Stimulated activated CD4-positive, alpha-beta T cell treated with anti-CD3 and anti-CD28 coated beads, Interleukin-1b, Interleukin-23, amount 100 ng/mL, for 1 hour (primary cell): Measurements from ENCODE around the gene CTSZ.
"Not testable (repeated sequence)": the region's sequence is repeated elsewhere in the genome, so short reads cannot be mapped to it uniquely, and the experiment has no call there.

Experiments used
- DNase-seq, 2 donors: peaks; one replicate each; pipeline ENCODE4 v3.0.0-alpha.2; 2020; ENCODE audit warnings: low read depth in 2 of 2

Gene CTSZ

DNA sequence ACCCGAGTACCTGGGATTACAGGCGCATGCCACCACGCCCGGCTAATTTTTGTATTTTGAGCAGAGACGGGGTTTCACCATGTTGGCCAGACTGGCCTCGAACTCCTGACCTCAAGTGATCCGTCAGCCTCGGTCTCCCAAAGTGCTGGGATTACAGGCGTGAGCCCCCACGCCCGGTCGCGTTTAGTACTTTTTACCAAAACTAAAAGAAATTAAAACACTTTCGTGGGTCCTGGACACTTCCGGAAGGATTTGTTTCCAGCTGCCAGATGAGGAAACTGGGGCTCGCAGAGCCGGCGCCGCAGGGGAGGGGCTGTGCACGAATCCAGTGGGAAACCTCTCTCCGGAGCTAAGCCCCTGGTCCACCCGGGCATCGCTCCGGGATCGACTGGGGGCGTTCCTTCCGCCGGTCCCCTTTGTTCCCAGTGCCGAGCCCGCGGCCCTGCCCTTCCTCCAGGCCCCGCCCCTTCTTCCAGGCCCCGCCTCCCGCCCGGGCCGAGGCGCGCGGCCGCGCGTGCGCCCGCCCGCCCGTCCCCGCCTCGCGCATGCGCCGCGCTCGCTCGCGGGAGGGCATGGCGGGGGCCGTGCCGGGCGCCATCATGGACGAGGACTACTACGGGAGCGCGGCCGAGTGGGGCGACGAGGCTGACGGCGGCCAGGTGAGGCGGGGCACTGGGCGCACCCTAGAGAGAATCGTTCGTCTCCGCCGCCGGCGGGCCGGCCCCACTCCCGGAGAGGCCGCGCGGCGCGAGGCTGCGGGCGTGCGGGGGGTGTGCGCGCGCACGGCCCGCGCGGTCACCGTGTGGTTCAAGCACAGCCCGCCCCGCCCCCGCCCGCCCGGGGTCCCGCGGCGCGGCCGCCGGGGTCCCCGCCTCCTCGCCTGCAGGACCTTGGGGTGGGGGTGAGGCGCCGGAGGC lies 26.1 kb downstream of the CTSZ start, which contains the start of gene NELFCD:
TSS of gene NELFCD (plus strand) at position 546 of the 917 bp plus-strand sequence. CDS start at position 600, 54 bp downstream.
- peak; percentile 75 to 91 for DNase-seq

DNA sequence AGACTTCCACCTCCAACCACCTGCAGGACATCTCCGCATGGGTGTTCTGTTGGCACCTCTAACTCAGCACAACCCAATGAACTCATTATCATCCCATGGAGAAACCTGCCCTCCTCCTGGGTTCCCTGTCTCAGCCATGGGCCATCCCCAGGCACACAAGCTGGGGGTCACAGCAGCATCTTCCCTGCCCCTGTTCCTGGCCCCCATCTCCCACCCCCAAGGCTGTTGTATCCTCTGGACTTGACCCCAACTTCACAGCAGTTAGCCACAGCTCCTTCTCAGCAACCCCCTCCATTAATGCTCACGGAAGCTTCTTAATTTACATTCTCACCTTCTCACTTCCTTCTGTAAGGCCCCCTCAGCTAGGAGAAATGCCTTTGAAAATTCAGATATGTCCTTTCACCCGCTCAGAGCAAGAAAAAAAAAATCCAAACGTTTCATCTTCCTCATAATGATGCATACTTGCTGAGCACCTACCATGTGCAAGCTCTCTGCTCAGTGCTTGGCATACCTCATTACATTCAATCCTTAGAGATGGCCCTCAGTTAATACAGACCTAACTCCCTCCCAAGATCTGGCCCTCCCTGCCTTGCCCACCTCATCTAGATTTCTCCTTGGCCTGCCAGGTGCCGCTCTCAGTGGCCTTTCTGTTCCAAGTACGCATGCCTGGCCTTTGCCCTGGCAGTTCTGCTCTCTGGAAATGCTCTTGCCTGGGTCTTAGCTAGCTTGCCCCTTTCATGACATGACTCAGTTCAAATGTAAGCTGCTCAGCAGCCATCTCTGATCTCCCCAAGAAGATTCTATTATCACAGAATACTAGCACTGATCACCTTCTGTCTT lies 28.5 kb downstream of the CTSZ start:
- DNase-seq = no peak

DNA sequence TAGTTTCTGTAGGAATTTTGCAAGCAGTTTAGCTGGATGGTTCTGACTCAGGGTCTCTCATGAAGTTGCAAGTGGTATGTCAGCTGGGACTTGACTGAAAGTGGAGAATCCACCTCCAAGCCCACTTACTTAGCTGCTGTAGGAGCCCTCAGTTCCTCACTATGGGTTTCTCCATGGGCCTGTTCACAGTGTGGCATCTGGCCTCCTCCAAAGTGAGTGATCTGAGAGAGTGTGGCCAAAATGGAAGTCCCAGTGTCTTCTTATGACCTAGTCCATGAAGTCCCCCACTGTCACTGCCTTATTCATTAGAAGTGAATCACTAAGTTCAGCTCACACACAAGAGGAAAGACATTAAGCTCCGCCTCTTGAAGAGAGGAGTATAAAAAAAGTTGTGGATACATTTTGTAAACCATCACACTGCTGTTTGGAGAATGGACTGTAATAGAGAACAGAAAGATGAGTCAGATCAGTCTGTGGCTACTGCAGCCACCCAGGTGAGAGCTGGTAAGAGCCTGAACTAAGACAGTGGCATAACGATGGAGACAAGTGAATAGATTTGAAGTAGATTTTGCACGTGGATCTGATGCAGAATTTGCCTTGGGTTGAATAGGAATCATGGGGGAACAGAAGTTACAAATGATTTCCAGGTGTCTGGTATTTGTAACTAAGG lies 30.9 kb downstream of the CTSZ start:
- no peak for DNase-seq

DNA sequence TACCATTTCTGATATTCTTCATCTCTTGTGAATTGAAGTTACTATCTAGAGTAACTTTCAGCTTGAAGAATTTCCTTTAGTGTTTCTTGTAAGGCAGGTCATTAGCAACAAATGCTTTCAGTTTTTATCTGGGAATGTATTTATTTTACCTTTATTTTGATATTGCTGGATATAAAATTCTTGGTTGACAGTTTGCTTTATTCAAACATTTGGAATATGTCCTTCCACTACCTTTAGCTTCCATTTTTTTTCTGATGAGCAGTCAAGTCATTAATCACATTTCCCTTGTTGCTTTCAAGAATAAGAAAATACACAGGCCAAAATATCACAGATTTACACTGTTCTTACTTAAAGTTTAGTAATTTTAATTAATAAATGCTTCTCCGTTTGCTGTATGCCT lies 31.7 kb downstream of the CTSZ start:
- no peak for DNase-seq

DNA sequence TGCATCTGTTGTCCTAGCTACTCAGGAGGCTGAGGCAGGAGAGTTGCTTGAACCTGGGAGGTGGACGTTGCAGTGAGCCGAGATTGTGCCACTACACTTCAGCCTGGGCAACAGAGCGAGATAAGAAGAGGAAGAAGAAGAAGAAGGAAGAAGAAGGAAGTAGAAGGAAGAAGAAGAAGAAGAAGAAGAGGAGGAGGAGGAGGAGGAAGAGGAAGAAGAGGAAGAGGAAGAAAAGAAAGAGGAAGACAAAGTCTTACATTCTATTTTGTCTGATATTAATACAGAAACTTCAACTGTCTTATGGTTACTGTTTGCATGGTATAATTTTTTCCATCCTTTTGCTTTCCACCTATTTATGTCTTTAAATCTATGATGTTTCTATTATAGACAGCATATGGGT lies 33.2 kb downstream of the CTSZ start:
- DNase-seq = no peak

DNA sequence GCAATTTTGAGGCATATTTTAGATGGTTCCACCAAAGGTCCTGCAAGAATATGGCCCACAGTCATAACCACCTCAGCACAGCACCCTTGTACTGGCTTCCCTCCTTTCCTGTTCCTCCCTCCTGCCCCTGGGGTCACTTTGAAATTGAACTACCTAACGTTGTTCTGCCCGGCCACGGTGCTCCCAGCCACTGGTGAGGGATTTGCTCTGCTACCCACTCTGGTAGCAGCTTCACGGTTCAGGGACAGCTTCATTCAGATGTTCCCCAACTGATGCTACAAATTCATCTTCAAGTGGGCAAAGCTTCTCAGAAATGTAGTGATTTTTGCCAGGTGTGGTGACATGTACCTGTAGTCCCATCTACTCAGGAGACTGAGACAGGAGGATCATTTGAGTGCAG lies 33.9 kb downstream of the CTSZ start:
- DNase-seq = no peak

DNA sequence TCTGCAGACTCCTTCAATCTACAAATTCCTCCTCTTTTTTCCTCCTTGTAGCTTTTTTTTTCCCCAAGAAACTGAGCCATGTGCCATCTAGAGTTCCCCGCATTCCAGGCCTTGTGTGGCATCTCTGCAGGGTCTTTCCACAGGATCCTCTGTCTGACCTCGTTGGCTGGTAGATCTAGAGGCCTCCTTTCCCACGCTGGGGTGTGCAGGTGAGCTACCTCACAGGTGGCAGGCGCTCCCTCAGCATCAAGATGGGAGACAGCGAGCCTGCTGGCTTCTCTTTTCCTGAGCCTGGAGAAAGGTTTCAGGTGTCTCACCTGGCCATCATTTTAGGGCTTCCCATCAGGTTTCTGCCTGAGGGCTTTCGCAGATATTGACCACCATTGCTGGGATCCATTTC lies 35.6 kb downstream of the CTSZ start:
- no peak for DNase-seq

DNA sequence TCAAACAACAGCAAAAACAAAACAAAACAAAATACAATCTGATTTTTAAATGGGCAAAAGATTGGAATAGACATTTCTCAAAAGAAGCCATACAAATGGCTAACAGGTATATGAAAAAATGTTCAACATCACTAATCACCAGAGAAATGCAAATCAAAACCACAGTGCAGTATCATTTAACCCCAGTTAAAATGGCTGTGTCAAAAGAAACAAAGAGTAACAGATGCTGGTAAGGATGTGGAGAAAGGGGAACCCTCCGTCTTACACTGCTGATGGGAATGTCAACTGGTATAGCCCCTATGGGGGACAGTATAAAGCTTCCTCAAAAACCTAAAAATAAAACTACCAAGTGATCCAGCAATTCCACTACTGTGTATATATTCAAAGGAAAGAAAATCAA lies 36.9 kb downstream of the CTSZ start:
- no peak for DNase-seq

DNA sequence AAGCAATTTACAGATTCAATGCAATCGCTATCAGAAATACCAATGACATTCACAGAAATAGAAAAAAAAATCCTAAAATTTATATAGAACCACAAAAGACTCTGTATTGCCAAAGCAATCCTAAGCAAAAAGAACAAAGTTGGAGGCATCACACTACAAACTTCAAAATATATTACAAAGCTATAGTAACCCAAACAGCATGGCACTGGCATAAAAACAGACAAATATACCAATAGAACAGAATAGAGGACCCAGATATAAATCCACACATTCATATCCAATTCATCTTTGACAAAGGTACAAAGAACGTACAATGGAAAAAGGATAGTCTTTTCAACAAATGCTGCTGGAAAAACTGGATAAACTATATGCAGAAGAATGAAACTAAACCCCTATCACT lies 37.6 kb downstream of the CTSZ start:
- no peak for DNase-seq

DNA sequence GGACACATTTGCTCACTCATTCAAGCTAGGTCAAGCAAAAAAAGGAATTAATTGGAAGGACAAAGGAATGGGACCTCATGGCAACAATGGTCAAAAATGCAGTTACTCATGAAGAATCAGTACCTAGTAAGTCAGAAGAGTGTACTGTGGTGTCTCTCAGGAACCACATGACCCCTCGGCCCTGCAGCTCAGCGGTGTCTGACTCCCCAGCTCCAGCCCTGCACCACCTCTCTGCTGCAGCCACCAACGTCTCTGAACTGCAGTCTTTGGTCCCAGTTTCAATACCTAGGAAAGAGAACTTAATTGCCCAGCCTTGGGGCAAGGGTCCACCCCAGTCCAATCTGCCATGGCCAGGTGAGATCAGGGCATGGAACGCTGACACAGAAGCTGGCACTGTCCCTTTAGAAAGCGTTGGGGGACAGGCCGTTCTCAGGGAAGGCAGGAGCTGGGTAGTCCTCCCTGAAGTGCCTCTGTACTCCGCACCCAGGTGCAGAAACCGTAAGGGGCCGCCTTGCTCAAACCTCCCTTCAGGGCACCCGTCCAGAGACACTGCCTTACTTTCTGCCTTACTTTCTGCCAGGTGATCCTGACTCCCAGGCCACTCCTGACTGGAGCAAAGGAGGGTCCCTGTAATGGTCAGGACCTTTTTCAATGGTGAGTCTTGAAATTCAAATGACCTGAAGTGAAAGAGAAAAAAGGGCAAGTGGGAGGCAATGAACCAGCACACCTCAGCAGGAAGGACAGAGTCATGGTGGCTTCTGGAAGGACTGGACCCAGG lies 39.2 kb downstream of the CTSZ start:
- DNase-seq = no peak

DNA sequence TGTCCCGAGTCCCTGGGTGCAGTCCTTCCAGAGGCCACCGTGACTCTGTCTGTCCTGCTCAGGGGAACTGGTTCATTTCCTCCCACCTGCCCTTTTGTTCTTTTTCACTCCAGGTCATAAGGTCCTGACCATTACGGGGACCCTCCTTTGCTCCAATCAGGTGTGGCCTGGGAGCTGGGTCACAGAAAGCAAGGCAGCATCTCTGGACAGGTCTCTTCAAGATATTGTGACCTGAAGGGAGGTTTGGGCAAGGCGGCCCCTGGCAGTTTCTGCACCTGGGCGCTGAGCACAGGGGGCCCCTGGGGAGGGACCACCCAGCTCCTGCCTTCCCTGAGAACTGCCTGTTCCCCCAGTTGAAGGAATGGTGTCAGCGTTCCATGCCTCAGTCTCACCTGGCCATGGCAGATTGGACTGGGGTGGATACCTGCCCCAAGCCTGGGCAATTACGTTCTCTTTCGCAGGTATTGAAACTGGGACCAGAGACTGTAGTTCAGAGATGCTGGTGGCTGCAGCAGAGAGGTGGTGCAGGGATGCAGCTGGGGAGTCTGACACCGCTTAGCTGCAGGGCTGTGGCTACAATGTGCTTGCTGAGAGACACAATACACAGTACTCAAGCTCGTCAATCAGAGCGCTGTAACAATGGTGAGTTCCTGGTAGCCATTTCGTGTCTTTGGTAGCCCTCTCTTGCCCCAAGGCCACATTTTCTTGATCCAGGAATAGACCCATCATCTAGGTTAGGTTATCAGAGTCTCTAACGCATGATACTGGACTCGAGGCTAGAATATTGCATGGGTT lies 41.6 kb downstream of the CTSZ start:
- no peak for DNase-seq

DNA sequence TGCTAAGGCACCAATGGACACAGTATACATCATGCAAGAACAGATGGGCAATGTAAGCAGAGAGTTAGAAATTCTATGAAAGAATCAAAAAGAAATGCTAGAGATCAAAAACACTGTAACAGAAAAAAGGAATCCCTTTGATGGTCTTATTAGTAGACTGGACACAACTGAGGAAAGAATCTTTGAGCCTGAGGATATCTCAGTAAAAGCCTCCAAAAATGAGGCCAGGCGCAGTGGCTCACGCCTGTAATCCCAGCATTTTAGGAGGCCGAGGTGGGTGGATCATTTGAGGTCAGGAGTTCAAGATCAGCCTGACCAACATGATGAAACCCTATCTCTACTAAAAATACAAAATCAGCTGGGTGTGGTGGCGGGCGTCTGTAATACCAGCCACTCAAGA lies 43.1 kb downstream of the CTSZ start:
- DNase-seq = not testable (repeated sequence)

DNA sequence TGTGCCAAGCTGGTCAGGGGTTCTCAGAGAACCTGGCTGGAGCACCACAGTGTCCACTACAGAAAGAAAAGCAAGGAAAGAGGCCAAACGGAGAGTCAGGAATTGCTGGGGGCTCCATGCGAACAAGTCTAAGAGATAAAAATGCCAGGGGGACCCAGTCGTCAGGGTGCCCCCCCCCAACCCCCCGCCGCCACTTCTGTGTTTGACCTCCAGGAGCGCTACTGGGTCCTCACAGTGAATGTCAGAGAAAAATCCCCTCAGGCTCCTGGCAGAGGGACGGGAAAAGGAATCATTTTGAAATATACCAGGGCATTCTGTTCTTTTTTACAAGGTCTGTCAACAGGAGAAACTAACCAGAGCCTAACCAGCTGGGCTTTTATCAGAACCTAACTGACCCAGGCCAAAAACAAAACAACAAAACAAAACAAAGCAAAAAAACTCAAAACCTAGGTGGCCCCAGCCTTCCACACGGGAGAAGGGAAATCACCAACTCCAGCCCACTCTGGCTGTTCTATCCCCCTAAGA lies 43.9 kb downstream of the CTSZ start:
- DNase-seq = no peak

DNA sequence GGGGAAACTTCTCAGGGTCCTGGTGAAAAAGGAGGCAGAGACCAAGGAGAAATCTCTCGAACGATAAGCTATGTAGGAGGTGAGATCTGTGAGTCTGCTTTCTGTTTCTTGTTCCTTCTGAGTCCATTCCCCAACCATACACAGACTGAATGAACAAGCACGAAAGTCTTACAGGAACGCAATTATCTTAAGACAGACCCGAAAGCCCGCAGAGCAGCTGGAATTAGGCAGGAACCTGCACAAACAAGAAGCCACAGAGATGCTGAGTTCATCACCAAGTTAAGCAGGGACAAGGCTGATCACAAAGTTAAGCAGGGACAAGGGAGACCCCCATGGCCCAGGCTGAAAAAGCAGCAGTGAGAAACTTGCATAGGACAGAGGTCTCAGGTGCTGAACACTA lies 47.4 kb downstream of the CTSZ start:
- DNase-seq = no peak

DNA sequence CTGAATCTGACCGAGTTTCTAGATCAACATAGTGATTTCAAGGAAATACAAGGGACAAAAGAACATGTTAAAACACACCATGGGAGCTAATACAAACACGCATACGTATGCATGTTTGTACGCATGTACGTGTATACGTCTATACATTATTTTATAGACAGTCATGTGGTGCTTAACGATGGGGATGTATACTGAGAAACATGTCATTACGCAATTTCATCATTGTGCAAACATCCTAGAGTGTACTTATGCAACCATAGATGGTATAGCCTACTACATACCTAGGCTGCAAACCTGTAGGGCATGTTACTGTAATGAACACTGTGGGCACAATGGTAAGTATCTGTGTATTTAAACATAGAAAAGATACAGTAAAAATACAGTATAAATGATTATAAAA lies 51.0 kb downstream of the CTSZ start:
- no peak for DNase-seq

DNA sequence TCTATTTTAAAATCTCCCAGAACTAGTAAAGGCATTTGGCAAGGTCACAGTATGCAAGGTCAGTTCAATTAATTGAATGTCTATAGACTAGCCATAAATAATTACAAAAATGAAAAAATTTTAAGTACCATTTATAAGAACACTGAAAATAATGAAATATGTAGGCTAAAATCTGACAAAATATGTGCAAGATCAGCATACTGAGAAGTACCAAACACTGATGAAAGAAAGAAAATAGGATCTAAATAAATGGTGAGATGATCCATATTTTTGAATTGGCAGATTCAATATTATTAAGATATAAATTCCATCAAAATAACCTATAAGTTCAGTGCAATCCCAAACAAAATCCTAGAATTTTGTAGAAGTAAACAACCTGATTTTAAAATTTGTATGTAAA lies 54.0 kb downstream of the CTSZ start:
- DNase-seq = no peak

DNA sequence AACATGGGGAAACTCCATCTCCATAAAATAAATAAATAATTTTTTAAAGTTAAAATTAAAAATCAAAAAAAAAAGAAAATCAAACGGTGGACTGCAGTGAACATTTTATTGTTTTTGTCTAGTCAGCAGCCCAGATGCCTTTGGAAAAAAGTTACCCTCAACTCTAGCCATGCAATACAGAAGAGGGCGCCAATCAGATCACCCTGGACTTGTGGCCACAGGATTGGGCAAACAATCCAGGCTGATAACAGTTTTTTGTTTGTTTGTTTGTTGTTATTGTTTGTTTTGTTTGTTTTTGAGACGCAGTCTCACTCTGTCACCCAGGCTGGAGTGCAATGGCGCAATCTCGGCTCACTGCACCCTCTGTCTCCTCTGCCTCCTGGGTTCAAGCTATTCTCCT lies 56.5 kb downstream of the CTSZ start:
- DNase-seq = no peak

DNA sequence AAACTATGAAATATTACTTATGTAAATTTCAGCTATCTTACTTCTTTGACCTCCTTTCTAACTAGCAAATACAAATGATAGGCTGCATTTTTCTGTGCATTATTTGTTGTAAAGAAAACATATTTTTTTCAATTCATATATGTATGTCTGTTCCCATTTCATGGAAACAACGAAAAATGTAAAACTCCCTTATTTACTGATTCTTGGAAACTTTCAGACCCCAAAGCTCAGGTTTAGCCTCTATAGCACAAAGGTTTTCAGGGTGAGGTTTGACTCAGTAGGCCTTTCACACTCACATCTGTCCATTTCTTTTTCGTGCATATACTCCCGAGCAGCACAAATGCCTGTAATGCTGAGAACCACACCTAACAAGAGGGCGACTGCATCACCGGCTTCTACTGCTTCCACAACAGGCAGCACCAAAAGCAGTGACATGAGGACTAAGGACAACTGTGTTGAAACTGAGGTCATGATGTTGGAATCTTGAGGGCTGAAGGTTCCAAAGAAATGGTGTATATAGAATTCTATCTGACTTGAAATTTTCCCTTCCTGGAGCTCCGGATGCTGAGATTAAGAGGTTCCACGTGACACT lies 59.2 kb downstream of the CTSZ start:
- not testable (repeated sequence) for DNase-seq

DNA sequence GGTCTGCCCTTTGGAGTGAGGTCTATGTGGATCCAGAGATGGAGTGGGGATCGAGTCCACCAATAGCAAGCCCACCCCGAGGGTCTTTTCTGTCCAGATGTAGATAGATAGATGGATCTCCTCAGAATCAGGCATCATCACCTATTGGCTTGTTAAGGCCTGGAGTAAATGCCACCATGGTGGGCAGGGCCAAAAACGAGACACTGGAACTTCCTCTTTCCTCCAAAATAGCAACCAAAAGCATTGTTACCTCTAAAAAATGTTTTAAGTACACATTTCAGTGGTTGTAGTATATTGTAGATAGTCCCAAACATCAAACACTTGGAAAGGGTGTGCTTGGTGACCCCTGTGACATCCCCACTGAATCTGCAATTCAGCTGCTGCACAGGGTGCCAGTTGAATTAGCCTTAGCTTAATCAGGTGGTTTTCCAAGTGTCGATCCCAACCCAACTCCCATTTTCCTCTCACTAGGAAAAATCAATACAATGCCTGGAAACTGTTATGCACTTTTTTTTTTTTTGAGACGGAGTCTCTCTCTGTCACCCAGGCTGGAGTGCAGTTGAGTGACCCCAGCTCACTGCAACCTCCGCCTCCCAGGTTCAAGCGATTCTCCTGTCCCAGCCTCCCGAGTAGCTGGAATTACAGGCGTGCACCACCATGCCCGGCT lies 61.0 kb downstream of the CTSZ start:
- no peak for DNase-seq
